NCI-H2107 treated with DMSO at 0.1 percent for 48 hours (cell line): ENCODE measurements around the gene FOXN3.

Experiments
- DNase-seq: peaks from one replicate; lab custom pipeline; 2025; ENCODE audit not compliant: unreplicated experiment; lab: John Stamatoyannopoulos, UW

FOXN3 gene

DNA sequence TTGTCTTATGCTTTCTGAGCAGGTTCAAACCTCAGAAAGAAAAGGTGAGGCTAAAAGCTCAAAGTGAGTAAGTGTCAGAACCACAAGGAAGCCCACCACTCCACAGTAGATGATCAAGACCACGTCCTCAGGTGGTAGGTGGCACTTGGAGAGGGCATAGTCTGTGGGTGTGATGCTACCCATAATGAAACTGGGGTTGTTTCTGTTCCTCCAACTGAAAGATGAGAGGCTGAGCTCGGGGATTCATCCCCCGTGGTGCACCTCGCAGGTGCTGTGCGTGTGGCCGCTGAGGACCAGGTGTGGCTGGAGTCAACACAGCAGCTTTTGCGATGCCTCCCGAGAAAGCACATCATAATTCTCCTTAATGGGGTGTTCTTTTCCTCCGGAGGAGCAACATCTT is 306.9 kb downstream of the FOXN3 start:
- no peak for DNase-seq

GRCh38 chr14:89108608-89109007 is 308.4 kb downstream of the FOXN3 start:
- DNase-seq = no peak

DNA sequence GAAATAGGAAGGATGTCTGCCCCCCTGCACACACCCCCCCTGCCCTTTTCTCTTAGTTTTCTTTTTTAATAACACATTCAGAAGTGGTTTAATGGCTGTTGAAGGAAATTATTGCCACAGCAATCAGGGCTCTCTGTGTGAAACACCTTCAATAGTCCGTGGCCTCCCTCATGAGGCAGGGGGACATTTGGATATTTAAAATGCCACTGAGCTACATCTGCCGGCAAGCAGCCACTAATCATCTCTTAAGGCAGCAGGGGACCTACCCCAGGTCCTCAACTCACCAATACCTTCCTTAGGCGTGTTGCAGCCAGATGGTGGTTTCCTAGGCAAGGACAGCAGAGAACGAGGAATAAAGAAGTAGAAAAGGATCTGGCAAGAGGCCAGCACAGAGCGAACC is 309.4 kb downstream of the FOXN3 start:
- DNase-seq = no peak
